Hepatocyte (in vitro differentiated cells): ENCODE results near the gene OSBPL6.

Experiments used
- CTCF ChIP-seq: fragments of 200-600 bp; sonication (generic); IDR thresholded peaks from 2 replicates; pipeline ENCODE4 v1.5.1; 2016; ENCODE audit warnings: antibody characterized with exemption, mild to moderate bottlenecking; ENCODE audit not compliant: poor library complexity
- EZH2phosphoT487 ChIP-seq: fragments of 200-600 bp; sonication (generic); IDR thresholded peaks from one replicate; pipeline ENCODE4 v1.6.1; 2018; ENCODE audit warnings: antibody characterized with exemption, mild to moderate bottlenecking, low read depth, moderate library complexity; ENCODE audit not compliant: unreplicated experiment, severe bottlenecking

DNA sequence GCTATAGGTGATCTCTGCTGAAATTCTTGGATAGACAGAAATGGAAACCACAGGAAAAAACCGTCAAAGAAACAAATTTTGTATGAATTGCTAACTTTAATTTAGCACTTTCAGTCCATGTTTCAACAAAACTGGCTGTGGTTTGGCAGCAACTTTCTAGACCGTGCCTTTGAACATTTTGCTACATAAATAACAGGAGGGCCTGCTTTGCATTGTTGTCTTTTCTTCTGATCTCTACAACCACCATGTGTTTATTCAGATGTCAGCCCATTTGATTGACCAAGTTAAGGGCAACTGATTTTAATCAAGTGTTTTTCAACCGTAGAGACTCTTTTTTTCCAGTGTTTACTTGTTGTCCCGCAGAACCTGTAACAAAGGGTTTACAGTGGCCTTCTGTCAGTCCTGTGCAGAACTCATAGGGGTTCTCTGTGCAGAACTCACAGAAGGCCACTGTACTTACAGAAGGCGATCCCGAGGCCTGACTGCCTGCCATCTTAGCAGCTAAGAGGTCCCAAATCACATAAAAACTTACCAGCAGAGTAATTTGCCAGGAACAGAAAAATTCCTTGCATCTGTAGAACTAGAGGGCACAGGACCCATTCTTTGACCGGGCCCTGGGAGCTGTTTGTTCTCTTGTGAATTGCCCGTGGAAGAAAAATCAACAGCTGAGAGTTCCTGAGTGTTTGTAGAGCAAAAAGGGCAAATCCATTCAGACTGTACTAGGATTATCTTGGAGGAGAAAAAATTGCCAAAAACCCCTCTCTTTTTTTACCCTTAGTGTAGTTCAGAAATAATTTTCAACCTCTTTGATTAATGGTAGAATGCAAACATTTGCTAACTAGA, 136.1 kb downstream of the OSBPL6 start:
- TF ChIP-seq CTCF (no peak), EZH2phosphoT487 (no peak)
